Esophagus muscularis mucosa (tissue), 3 donors: Measurements from ENCODE around the gene PITPNM1.

Experiments
- POLR2A ChIP-seq: fragments of 450-650 bp; IDR thresholded peaks from one replicate; pipeline ENCODE4 v1.6.1; 2017; ENCODE audit warnings: antibody characterized with exemption, moderate library complexity, mild to moderate bottlenecking, low read depth
- TF ChIP-seq, protein P1 (sequence below), 3 experiments: fragments of 200-600 bp in 2 of 3; fragments of 450-650 bp in 1 of 3; sonication (generic) in 2 of 3; IDR thresholded peaks; one replicate each; pipeline ENCODE4 v1.5.1; 2017 to 2019; ENCODE audit warnings: antibody characterized with exemption in 3 of 3, mild to moderate bottlenecking in 2 of 3, moderate library complexity in 1 of 3

- no peak for TF ChIP-seq POLR2A
- TF ChIP-seq, protein P1, sequence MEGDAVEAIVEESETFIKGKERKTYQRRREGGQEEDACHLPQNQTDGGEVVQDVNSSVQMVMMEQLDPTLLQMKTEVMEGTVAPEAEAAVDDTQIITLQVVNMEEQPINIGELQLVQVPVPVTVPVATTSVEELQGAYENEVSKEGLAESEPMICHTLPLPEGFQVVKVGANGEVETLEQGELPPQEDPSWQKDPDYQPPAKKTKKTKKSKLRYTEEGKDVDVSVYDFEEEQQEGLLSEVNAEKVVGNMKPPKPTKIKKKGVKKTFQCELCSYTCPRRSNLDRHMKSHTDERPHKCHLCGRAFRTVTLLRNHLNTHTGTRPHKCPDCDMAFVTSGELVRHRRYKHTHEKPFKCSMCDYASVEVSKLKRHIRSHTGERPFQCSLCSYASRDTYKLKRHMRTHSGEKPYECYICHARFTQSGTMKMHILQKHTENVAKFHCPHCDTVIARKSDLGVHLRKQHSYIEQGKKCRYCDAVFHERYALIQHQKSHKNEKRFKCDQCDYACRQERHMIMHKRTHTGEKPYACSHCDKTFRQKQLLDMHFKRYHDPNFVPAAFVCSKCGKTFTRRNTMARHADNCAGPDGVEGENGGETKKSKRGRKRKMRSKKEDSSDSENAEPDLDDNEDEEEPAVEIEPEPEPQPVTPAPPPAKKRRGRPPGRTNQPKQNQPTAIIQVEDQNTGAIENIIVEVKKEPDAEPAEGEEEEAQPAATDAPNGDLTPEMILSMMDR (IDR thresholded peaks at IDR 0.05): no peak
These were observed 14.5 kb downstream of the PITPNM1 start for GRCh38 chr11:67490727-67491065.
